ENCODE data around the gene ZNF669. TPM values are rescaled to one million over a fixed set of nuclear protein-coding genes. Genes with fewer than 3 reads are reported as not detected.

The ZNF669 gene
- total RNA-seq, 1 donor from 2014 or later, result 10.0 TPM

- TF ChIP-seq CTCF (IDR thresholded peaks at IDR 0.05), result no peak
- no peaks in the 10 kb centered on the region for H3K4me1 Mint-ChIP-seq (ENCODE audit: unreplicated experiment)
- no peak overlapping the region for H3K27ac Mint-ChIP-seq (ENCODE audit: unreplicated experiment)
- no peak for DNase-seq (ENCODE audit: extremely low spot score, unreplicated experiment)
- no peak overlapping the region for H3K4me3 Mint-ChIP-seq (ENCODE audit: unreplicated experiment)
- no peaks in the 10 kb centered on the region for H3K27me3 Mint-ChIP-seq (ENCODE audit: unreplicated experiment)
- H3K36me3 Mint-ChIP-seq (ENCODE audit: unreplicated experiment), result peaks cover 25% of the 10 kb centered on the region
- peaks cover 26% of the 10 kb centered on the region for H3K9me3 Mint-ChIP-seq (ENCODE audit: unreplicated experiment)
Observed at GRCh38 chr1:247070645-247071044, 33.5 kb downstream of the ZNF669 start.

- Mint-ChIP-seq H3K36me3 (ENCODE audit: unreplicated experiment) (peaks cover 10% of the 10 kb centered on the region), H3K27ac (ENCODE audit: unreplicated experiment) (no peak overlapping the region), H3K4me3 (ENCODE audit: unreplicated experiment) (no peak overlapping the region), H3K27me3 (ENCODE audit: unreplicated experiment) (no peaks in the 10 kb centered on the region), H3K9me3 (ENCODE audit: unreplicated experiment) (peaks cover 20% of the 10 kb centered on the region), H3K4me1 (ENCODE audit: unreplicated experiment) (peaks cover 8% of the 10 kb centered on the region)
- TF ChIP-seq CTCF (IDR thresholded peaks at IDR 0.05), result no peak
- no peak for DNase-seq (ENCODE audit: extremely low spot score, unreplicated experiment)
Observed at GRCh38 chr1:247064304-247064703, 39.9 kb downstream of the ZNF669 start.

DNA sequence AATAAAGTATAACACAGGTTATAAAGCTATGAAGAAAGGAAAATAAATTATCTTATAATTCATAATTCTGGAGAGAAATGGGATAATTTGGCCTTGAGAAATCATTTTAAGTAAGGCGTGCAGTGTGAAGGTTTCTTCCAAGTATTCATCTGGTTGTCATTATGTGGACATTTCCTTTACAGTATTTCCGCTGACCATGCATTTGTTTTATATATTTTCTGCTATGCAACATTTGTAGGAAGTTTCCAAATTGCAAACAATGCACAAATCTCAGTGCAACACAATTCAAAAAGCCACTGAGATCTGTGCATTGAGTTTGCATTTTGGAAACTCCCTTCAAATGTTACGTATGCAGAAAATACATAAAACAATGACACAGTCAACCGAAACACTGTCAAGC lies 43.4 kb downstream of the ZNF669 start:
- no peak overlapping the region for H3K27ac Mint-ChIP-seq (ENCODE audit: unreplicated experiment)
- no peak overlapping the region for H3K4me3 Mint-ChIP-seq (ENCODE audit: unreplicated experiment)
- no peaks in the 10 kb centered on the region for H3K27me3 Mint-ChIP-seq (ENCODE audit: unreplicated experiment)
- no peak for DNase-seq (ENCODE audit: extremely low spot score, unreplicated experiment)
- no peak for TF ChIP-seq CTCF (IDR thresholded peaks at IDR 0.05)
- peaks cover 14% of the 10 kb centered on the region for H3K4me1 Mint-ChIP-seq (ENCODE audit: unreplicated experiment)
- H3K9me3 Mint-ChIP-seq (ENCODE audit: unreplicated experiment), result peaks cover 34% of the 10 kb centered on the region
- H3K36me3 Mint-ChIP-seq (ENCODE audit: unreplicated experiment), result peaks cover 14% of the 10 kb centered on the region

GRCh38 chr1:247056071-247056470 lies 48.1 kb downstream of the ZNF669 start:
- Mint-ChIP-seq H3K9me3 (ENCODE audit: unreplicated experiment) (peaks cover 68% of the 10 kb centered on the region), H3K27ac (ENCODE audit: unreplicated experiment) (no peak overlapping the region), H3K4me1 (ENCODE audit: unreplicated experiment) (peaks cover 21% of the 10 kb centered on the region), H3K27me3 (ENCODE audit: unreplicated experiment) (no peaks in the 10 kb centered on the region), H3K36me3 (ENCODE audit: unreplicated experiment) (peaks cover 34% of the 10 kb centered on the region), H3K4me3 (ENCODE audit: unreplicated experiment) (no peak overlapping the region)
- TF ChIP-seq CTCF (IDR thresholded peaks at IDR 0.05), result no peak
- no peak for DNase-seq (ENCODE audit: extremely low spot score, unreplicated experiment)

GRCh38 chr1:247054992-247055415 lies 49.2 kb downstream of the ZNF669 start:
- Mint-ChIP-seq H3K4me1 (ENCODE audit: unreplicated experiment) (peaks cover 13% of the 10 kb centered on the region), H3K27ac (ENCODE audit: unreplicated experiment) (no peak overlapping the region), H3K36me3 (ENCODE audit: unreplicated experiment) (peaks cover 34% of the 10 kb centered on the region), H3K9me3 (ENCODE audit: unreplicated experiment) (peaks cover 71% of the 10 kb centered on the region), H3K27me3 (ENCODE audit: unreplicated experiment) (no peaks in the 10 kb centered on the region), H3K4me3 (ENCODE audit: unreplicated experiment) (no peak overlapping the region)
- DNase-seq (ENCODE audit: extremely low spot score, unreplicated experiment), result no peak
- no peak for TF ChIP-seq CTCF (IDR thresholded peaks at IDR 0.05)

Other genes with a start within 250 kb of the ZNF669 start
- gene AHCTF1, start 172.4 kb downstream of the ZNF669 start, total RNA-seq, result 29.9 and 30.4 TPM in 2 replicates
- gene ZNF695, start 96.3 kb downstream of the ZNF669 start, total RNA-seq, result 1.5 and 1.9 TPM in 2 replicates
- gene ZNF670, start 25.5 kb downstream of the ZNF669 start, total RNA-seq, result 3.3 TPM in 2 replicates
- 19.6 and 22.2 TPM in 2 replicates for gene ZNF124, start 67.7 kb upstream of the ZNF669 start, total RNA-seq
- gene VN1R5, start 151.7 kb upstream of the ZNF669 start, total RNA-seq, result not detected in 2 replicates
- 39.8 and 43.0 TPM in 2 replicates for gene ZNF496, start 227.5 kb upstream of the ZNF669 start, total RNA-seq